MM.1S (cell line): ENCODE data around the gene NDUFS8.

ENCODE experiments used
- EZH2 ChIP-seq: fragments of 300-600 bp; sonication (generic); optimal IDR thresholded peaks from 2 replicates; pipeline ENCODE3; 2017; ENCODE audit warnings: low read depth, mild to moderate bottlenecking, antibody characterized with exemption, low read length, mixed read lengths
- EZH2phosphoT487 ChIP-seq: fragments of 300-600 bp; sonication (generic); IDR thresholded peaks from 2 replicates; pipeline ENCODE4 v1.6.1; 2018; ENCODE audit warnings: antibody characterized with exemption, low read length
- TF ChIP-seq, protein P1 (sequence below): fragments of 300-600 bp; sonication (generic); IDR thresholded peaks from 2 replicates; pipeline ENCODE4 v1.5.1; 2016; ENCODE audit warnings: antibody characterized with exemption, low read length, mixed read lengths

DNA sequence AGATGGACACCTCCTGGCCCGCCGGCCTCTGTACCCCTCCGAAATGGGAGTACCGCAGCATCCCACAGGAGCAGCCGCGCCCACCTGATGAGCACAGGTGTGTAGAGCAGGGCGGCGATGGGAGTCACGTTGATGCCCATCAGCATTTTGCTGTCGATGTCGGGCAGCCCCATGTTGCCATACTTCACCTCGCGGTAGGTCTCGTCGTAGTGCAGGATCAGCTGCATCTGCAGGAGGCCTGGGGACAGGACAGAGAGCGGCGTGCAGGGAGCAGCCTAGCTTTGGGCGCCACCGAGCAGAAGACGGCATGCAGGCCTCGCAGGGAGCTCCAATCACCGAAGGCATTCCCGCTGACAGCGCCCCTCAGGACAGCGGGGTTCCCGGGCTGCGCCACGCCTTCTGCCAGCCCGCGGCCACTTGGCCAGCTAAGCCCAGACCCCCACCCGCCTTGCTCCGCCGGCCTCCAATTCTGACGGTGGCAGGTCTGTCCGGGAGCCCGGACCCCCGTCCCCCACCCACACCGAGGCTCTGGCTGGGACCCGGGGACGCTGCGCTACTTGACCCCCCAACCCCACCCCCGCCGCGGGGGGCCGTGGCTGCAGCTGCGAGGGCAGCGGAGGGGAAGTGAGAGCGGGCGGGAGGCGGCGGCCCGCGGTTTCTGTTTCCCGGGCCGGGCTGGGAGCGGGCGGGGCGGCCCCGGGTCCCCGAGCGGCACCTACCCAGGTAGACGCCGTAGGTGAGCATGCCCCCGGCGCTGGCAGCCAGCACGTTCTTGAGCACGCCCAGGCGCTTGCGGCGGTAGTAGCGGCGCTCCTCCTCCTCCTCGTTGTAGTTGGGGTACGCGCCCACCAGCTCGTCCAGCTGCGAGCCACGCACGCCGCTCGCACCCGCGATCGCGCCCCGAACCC is 27.3 kb upstream of the NDUFS8 start:
- TF ChIP-seq, protein P1, sequence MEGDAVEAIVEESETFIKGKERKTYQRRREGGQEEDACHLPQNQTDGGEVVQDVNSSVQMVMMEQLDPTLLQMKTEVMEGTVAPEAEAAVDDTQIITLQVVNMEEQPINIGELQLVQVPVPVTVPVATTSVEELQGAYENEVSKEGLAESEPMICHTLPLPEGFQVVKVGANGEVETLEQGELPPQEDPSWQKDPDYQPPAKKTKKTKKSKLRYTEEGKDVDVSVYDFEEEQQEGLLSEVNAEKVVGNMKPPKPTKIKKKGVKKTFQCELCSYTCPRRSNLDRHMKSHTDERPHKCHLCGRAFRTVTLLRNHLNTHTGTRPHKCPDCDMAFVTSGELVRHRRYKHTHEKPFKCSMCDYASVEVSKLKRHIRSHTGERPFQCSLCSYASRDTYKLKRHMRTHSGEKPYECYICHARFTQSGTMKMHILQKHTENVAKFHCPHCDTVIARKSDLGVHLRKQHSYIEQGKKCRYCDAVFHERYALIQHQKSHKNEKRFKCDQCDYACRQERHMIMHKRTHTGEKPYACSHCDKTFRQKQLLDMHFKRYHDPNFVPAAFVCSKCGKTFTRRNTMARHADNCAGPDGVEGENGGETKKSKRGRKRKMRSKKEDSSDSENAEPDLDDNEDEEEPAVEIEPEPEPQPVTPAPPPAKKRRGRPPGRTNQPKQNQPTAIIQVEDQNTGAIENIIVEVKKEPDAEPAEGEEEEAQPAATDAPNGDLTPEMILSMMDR: no peak
- TF ChIP-seq EZH2phosphoT487 (no peak), EZH2 (no peak)
